Measurements from ENCODE around the gene RBL2. TPM values are rescaled to one million over a fixed set of nuclear protein-coding genes. Genes with fewer than 3 reads are reported as not detected.

Gene RBL2
- total and polyA plus RNA-seq, 11 donors, result 16.7 to 50.1 (median 36.6) TPM

DNA sequence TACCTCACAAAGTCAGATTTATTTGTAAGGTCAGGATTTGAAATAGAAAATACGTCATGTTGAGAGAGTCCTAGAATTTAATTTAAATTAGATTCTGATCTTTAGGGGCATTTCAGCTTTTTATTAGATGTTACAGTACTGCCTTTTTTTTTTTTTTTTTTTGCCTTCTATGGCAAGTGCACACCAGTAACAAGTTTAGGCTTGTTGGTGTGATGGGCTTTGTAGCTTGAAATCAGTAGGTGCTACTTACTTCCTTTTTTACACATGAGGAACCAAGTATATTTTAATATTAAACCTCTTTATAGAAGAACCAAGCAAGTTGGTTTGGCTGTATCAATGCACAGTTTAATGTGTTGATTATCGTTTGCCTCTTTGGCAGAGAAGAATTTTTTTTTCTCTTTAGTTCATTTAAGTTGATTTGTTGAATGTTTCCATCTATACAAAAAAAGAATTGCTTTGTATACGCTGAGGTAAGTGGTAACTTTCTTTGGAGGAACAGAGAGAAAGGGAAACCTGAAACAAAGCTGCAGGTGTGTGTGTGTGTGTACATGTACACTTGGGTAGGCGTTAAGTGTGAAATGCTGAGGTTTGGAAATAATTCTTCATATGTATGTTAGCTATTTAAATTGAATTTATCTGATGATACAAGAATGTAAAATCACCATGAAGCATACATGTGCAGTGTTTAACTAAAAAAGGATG is 15.7 kb downstream of the RBL2 start:
- ATAC-seq, result no peak
- intact Hi-C loops (cut with DNase I), result loop anchor here in 2 of 10 donors (10.0 kb wide), 2 partner anchors 125 to 135 kb away; no protein-coding TSS in a partner anchor
- whole genome bisulfite sequencing, 4 donors, result 92 to 94% (median 93%) methylated on average over 4 of the region's 4 CpGs
- no peak overlapping the region for H3K4me3 ChIP-seq
- DNase-seq, result no peak
- no peaks in the 10 kb centered on the region for H3K27me3 ChIP-seq
- no peak for TF ChIP-seq POLR2A (IDR thresholded peaks at IDR 0.05)
- TF ChIP-seq, protein P1, sequence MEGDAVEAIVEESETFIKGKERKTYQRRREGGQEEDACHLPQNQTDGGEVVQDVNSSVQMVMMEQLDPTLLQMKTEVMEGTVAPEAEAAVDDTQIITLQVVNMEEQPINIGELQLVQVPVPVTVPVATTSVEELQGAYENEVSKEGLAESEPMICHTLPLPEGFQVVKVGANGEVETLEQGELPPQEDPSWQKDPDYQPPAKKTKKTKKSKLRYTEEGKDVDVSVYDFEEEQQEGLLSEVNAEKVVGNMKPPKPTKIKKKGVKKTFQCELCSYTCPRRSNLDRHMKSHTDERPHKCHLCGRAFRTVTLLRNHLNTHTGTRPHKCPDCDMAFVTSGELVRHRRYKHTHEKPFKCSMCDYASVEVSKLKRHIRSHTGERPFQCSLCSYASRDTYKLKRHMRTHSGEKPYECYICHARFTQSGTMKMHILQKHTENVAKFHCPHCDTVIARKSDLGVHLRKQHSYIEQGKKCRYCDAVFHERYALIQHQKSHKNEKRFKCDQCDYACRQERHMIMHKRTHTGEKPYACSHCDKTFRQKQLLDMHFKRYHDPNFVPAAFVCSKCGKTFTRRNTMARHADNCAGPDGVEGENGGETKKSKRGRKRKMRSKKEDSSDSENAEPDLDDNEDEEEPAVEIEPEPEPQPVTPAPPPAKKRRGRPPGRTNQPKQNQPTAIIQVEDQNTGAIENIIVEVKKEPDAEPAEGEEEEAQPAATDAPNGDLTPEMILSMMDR (IDR thresholded peaks at IDR 0.05), result no peak
- no peaks in the 10 kb centered on the region for H3K9me3 ChIP-seq
- no peak overlapping the region for H3K27ac ChIP-seq
- H3K4me1 ChIP-seq, result peaks cover 0 to 7% (median 0%) of the 10 kb centered on the region in 12 donors
- peaks cover 0 to 100% (median 88%) of the 10 kb centered on the region in 9 donors for H3K36me3 ChIP-seq

DNA sequence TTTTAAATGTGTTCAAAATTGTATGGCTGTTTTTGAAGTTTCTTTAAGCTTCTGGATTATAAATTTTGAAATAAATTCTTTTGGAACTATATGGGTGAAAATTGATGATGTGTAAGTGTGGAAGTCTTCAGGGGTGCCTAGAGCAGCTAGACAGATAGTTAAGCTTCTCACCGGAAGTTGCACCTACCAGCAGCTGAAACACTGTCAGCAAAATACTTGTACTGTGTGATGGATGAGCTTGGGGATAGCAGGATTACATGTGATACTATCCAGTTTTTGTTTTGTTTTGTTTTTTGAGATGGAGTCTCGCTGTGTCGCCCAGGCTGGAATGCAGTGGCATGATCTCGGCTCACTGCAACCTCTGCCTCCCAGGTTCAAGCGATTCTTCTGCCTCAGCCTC is 19.7 kb downstream of the RBL2 start:
- intact Hi-C loops (cut with DNase I), result loop anchor here in 2 of 10 donors (10.0 kb wide), 2 partner anchors 129 to 139 kb away; no protein-coding TSS in a partner anchor
- 93 to 98% (median 96%) methylated on average over 5 of the region's 5 CpGs for WGBS, 4 donors
- peaks cover 0 to 100% (median 84%) of the 10 kb centered on the region in 9 donors for H3K36me3 ChIP-seq

GRCh38 chr16:53456625-53457024 is 22.4 kb downstream of the RBL2 start:
- Histone ChIP-seq H3K27me3 (no peaks in the 10 kb centered on the region), H3K4me1 (peaks cover 0 to 23% (median 0%) of the 10 kb centered on the region in 12 donors), H3K36me3 (peaks cover 0 to 100% (median 96%) of the 10 kb centered on the region in 9 donors), H3K27ac (peak overlapping the region in 1 of 12 donors; percentile 81), H3K9me3 (no peaks in the 10 kb centered on the region), H3K4me3 (peak overlapping the region in 1 of 12 donors; percentile 27)
- ATAC-seq (peak in 1 of 4 donors; percentile 39), DNase-seq (no peak)
- TF ChIP-seq, protein P1 (IDR thresholded peaks at IDR 0.05), result no peak
- no peak for TF ChIP-seq POLR2A (IDR thresholded peaks at IDR 0.05)
- intact Hi-C loops (cut with DNase I), result loop anchor here in 2 of 10 donors (10.0 kb wide), 2 partner anchors 132 to 142 kb away; no protein-coding TSS in a partner anchor
- 90 to 97% (median 93%) methylated on average over 2 of the region's 2 CpGs for WGBS, 4 donors

More for the DNA sequence above, 19.7 kb downstream of the RBL2 start:
- H3K27ac ChIP-seq, result no peak overlapping the region
- no peak overlapping the region for H3K4me3 ChIP-seq
- TF ChIP-seq POLR2A (IDR thresholded peaks at IDR 0.05), result no peak
- TF ChIP-seq, protein P1 (IDR thresholded peaks at IDR 0.05), result no peak
- ATAC-seq (no peak), DNase-seq (no peak)
- H3K4me1 ChIP-seq, result peaks cover 0 to 23% (median 0%) of the 10 kb centered on the region in 12 donors
- H3K9me3 ChIP-seq, result no peaks in the 10 kb centered on the region
- no peaks in the 10 kb centered on the region for H3K27me3 ChIP-seq

GRCh38 chr16:53457670-53458069 is 23.4 kb downstream of the RBL2 start:
- DNase-seq, result no peak
- H3K4me1 ChIP-seq, result peaks cover 0 to 23% (median 0%) of the 10 kb centered on the region in 12 donors
- intact Hi-C loops (cut with DNase I), result loop anchor here in 2 of 10 donors (10.0 kb wide), 2 partner anchors 133 to 143 kb away; no protein-coding TSS in a partner anchor
- H3K36me3 ChIP-seq, result peaks cover 0 to 100% (median 96%) of the 10 kb centered on the region in 9 donors
- TF ChIP-seq, protein P1 (IDR thresholded peaks at IDR 0.05), result no peak
- no peak for TF ChIP-seq POLR2A (IDR thresholded peaks at IDR 0.05)
- peak overlapping the region in 1 of 12 donors; percentile 27 for H3K4me3 ChIP-seq
- peak overlapping the region in 2 of 12 donors; percentile 6 to 81 for H3K27ac ChIP-seq
- peak in 1 of 4 donors; percentile 58 for ATAC-seq
- H3K9me3 ChIP-seq, result no peaks in the 10 kb centered on the region
- H3K27me3 ChIP-seq, result no peaks in the 10 kb centered on the region
- 86 to 100% (median 95%) methylated on average over 2 of the region's 2 CpGs for WGBS, 4 donors
